GM18505 (cell line): ENCODE measurements around the gene KRT83.
"Not testable (repeated sequence)": the region's sequence is repeated elsewhere in the genome, so short reads cannot be mapped to it uniquely, and the experiment has no call there.

ENCODE experiments used
- ATAC-seq: cut with Tn5 transposase; IDR thresholded peaks from one replicate; pipeline ENCODE4 v1.9.1; 2021; ENCODE audit not compliant: unreplicated experiment
- POLR2A ChIP-seq: IDR thresholded peaks from 4 replicates; pipeline ENCODE4 v1.6.1; 2011; ENCODE audit warnings: borderline replicate concordance; ENCODE audit not compliant: insufficient read depth, insufficient read length; ENCODE audit errors: extremely low read depth

Gene KRT83

GRCh38 chr12:52300796-52301691 is 20.2 kb downstream of the KRT83 start:
- no peak for TF ChIP-seq POLR2A
- ATAC-seq = no peak

DNA sequence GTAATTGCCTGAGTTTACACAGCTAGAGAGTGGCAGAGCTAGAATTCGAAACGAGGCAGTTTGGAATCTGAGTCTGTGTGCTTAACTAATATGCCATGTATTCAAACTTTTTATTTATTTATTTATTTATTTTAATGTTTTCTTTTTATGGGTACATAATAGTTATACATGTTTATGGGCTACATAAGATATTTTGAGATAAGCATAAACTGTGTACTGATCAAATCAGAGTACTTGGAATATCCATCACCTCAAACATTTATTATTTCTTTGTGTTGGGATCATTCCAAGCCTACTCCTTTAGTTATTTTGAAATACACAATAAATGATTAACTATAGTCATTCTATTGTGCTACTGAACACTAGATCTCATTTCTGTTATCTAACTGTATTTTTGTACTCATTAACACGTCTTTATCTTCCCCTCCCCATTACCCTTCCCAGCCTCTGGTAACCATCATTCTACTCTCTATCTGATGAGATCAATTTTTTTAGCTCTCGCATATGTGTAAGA is 22.5 kb downstream of the KRT83 start:
- no peak for ATAC-seq
- no peak for TF ChIP-seq POLR2A

GRCh38 chr12:52296572-52297215 is 24.5 kb downstream of the KRT83 start:
- ATAC-seq = no peak
- TF ChIP-seq POLR2A = no peak

DNA sequence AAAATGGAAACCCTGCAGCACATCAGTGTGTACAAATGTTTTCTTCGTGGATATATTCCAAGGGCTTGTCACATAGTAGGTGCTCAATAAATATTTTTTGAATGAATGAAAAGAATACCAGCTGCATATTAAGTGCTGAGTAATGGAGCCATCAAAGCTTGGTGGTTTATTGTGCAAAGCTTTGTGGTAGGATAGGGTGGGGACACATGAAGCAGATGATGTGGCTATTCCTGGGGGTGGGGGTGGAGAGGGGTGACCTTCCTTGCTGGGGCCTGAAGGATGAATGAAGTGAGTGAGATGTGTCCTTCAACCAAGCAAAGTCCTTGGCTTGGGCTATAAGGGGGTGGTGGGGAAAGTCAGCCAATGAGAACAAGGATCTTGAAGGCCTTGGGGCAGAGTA is 25.5 kb downstream of the KRT83 start:
- no peak for ATAC-seq

DNA sequence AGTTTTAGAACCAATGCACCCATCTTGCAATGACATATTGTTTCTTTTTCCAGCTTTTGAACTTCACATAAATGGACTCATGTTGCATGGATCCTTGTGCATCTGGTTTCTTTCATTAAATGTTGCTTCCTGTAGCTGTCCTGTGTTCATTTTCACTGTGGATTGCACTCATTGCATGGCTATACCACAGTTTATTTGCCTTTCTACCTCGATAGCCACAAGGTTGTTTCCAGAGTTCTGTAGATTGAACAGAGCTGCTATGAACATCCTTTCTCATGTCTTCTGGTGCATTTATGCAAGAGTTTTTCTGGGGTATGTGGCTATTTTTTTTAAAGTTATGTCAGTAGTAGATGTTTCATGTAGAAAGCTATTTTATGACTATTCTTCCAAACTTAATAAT is 26.4 kb downstream of the KRT83 start:
- no peak for ATAC-seq
- no peak for TF ChIP-seq POLR2A

More for the DNA sequence above, 25.5 kb downstream of the KRT83 start:
- no peak for TF ChIP-seq POLR2A

- TF ChIP-seq POLR2A = no peak
- no peak for ATAC-seq
These were observed 27.3 kb downstream of the KRT83 start for GRCh38 chr12:52293926-52294325.

GRCh38 chr12:52291267-52291935 is 29.8 kb downstream of the KRT83 start, which contains the start of gene KRT81:
KRT81 (minus strand) TSS chr12:52291534; CDS start chr12:52291465, 69 bp downstream.
- no peak for TF ChIP-seq POLR2A
- ATAC-seq = no peak

DNA sequence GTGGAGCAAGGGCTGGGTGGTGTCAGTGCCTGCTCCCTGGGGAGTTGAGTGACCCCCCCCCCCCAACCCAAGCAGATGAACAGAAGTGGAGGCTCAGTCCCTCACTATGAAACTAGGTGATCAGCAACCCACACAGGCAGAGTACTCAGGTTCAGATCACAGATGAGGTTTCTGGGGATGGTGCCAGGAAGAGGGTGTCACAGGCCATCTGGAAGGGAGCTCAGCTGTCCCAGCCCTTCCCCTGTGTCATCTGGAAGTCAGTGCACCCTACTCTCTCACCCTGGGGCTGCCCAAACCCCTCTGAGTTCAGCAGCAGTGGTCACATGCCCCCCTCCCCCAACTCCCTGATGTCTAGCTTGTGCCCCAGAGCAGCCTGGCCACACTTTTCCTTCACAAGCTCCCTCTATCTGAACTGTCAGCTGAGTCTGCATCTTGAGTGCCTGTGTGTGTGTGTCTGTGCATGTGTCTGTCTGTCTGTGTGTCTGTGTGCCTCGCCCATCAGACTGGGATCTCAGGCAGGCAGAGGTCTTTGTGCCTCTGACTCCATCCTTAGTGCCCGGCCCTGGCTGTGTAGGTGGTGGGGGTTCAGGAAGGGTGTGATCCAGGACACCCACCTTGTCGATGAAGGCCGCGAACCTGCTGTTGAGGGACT is 30.6 kb downstream of the KRT83 start:
- not testable (repeated sequence) for ATAC-seq

DNA sequence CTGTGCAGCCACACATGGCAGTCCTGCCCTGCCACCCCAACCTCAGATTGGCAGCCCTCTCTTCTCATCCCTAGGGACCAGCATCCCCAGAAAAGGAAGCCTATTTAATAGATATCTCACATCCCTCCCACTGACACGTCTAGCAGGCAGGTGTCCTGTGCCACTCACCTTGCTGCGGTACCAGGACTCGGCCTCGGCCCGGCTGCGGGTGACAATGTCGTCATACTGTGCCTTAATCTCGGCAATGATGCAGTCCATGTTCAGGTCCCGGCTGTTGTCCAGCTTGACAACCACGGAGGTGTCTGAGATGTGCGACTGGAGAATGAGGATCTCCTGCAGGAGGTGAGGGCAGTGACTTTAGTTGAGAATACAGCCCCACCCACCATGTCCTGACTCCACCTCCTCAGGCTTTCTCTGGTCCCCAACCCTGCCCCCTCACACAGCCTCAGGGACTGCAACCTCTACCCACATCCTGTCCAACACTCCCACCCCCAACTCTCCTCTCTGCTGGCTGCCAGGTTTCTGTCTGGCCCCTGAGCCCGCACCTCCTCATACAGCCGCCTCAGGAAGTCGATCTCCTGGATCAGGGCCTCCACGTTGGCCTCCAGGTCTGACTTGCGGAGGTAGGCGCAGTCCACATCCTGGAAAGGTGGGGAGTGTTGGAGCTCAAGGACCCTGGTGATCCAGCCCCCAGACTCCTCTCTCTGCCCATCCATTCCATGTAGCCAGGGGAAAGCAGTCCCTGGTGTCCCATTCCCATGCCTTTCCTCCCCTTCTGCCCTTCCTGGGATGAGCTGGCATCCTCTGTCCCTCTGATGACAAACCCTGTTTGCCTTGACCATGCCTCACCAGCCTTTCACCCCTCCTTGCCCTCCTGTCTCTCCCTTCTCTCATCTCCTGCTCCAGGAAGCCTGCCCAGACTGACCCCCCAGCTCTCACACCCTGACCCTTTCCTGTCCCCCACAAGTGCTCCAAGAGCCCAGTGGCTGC is 33.1 kb downstream of the KRT83 start:
- peak; percentile 89 for ATAC-seq

- not testable (repeated sequence) for ATAC-seq
These were observed 34.1 kb downstream of the KRT83 start for GRCh38 chr12:52286857-52287785.

- no peak for ATAC-seq
These were observed 35.2 kb downstream of the KRT83 start for GRCh38 chr12:52285851-52286530.

More at GRCh38 chr12:52285851-52286530, 35.2 kb downstream of the KRT83 start:
- TF ChIP-seq POLR2A = no peak
